Dermis blood vessel endothelial cell (primary cell): ENCODE measurements around the gene BCL2. TPM values are rescaled to one million over a fixed set of nuclear protein-coding genes. Genes with fewer than 3 reads are reported as not detected.

Source experiments
- DNase-seq: peaks from one replicate; pipeline ENCODE4 v3.0.0; 2010
- total RNA-seq: library from RNA; depleted of rRNA; stranded (reverse); fragments of >200 nt; gene quantifications from 2 replicates; pipeline ENCODE4 v1.2.3, GENCODE V29; 2014

BCL2 gene
- total RNA-seq, 1 donor from 2014 or later, result 1.4 TPM

DNA sequence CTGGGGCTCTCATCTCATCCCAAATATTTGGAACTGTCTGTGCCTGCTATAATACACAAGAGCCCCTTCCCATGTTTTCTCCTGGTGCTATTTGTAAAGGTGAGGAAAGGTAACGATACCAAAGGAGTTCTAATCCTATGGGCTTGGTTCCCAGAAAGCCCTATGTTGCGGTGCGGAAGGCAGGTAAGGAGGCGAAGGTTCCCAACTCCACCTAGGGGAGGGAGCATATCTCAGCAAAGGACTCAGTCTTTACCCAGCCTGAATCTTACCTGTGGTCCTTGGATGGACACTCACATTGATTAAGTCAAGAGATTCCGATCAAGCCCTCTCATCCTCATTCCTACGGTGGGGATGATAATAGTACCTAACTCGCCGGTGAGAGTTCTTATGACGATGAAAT, 140.1 kb downstream of the BCL2 start:
- DNase-seq, result no peak

DNA sequence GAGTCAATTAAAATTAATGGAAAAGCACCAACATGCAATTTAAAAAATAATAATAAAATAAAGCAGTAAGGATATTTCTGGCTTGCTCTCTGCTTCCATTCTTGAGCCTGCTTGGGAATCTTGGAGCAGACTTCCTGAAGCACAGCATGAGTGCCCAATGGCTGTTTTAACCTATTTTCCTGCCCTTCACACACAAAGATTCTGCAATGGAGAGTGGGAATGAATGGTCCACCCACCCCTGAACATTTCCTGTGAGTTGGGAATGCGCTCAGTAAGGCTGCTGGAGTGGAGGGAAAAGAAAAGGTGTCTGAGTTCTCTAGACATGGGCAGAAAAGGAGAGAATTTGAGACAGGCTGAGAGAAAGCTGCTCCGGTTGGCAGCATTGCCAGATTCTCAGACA, 140.6 kb downstream of the BCL2 start:
- no peak for DNase-seq

DNA sequence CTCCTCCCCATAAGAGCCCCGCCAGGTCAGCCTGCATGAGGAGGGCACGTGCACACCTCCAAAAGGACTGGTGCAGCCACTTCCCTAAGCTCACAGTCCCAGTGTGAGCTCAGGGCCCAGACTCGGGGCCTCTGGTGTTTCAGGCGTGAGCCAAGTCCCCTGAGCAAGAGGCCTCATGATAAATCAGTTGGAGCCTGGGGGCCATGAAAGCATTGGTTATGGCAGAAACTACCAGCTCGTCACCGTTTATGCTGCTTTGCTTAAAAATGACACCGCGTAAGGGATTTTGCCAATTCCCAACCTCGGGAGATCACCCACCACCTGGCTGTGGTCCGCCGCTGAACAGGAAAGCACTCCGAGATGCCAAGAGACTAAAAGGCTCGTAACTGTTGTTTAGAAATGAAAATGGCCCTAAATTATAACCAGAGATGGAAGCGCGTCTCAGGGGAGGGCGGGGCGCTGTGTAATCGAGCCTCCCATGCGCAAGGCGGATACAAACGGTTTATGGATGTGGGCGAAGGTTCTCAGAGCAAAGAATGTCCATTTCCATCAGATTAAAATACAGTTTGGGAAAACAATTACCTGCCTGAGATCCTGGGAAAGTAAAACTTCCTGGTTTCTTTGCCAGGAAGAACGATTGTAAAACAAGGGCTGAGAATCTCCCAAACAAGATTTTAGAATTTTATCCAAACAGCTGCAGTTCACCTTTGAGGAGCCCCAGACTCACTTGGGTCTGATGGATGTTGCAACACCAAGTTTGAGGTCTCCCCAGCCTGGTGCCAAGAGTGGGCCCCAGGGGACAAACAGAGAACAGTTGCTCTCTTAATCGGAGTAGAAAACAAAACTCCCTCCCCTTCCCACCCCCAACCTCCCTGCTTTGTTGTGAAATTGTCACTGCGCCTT, 141.4 kb downstream of the BCL2 start:
- DNase-seq, result no peak

DNA sequence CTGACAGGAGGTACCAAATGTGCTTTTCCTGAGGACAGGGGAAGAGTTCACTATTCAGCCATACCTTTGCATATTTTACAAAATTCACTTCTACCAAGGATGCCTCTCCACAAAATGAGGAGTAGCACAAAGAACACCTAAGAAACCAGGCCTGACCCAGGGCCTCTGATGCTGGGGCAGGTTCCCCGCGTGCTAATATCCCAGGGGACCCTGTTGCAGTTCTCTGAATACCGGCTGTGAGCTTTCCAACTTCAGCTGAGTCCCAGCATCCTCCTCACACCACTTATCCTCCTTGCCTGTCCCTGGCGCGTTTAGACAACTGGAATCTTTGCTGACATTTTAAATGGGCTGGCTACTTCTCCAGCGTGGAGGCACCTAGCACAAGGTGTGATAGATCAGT, 142.3 kb downstream of the BCL2 start:
- DNase-seq, result no peak

DNA sequence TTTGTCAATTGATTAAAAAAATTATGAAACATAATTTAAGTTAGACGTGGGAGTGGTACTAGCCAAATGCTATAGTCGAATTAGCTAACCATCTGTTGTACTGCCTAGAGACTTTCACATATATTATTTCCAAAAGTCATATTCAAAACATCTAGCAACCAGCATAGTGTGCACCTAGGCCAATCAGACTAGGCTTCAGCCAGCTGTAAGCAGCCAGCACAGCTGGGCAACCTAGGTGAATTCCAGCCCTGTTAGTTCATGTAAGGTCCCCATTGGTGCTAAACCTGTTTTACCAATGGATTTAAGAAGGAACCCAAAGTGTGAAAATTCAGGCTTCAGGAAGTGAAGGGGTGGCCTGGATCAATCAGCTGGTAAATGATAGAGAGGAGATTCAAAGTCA, 144.3 kb downstream of the BCL2 start:
- DNase-seq, result no peak

DNA sequence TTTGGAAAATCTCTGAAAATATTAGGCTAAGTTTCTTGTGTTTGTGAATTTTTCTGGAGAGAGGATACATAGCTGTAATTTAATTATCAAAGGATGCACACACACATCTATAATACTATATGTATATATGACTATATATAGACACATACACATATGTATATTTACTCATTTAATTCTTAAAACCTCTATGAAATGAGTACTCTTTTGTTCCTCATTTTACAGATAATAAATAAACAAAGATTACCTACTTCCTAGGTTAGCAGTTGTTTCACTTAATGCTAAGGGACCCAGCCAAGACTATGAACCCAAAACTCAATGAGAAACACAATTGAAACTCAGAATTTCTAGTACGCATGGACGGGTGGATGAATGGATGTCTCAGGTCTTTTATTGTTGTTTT, 145.6 kb downstream of the BCL2 start:
- no peak for DNase-seq

DNA sequence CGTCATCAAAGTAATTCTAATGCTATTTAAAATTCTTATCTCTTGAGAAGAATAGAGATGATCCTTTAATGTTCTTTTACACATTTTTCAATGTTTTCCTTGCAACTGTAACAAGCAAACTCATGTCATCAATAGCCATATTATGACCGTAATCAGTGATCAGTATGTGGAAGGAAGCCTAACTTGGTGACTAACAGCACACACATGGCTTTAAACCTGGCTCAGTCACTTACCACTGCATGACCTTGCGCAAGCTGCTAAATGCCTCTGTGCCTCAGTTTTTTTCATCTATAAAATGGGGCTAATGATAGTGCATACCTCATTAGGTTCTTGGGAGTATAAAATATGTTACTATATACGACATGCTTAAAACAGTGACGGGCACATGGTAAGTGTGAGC, 149.7 kb downstream of the BCL2 start:
- DNase-seq, result no peak

DNA sequence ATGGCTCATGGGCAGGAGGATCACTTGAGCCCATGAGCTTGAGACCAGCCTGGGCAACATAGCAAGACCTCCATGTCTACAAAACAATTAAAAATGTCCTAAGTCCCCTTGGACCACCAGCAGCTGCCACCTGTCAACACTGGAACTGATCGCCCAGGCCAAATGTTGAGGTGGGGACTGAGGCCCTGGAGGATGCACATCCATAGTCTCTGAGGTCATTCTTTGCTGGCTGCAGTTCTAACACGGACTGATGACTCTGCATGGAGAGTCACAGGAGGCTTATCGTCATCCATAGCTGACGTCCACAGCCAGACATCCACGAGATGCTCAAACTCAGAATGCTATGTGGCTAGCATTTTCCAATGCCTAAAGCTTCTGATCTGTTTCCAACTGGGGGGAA, 151.3 kb downstream of the BCL2 start:
- no peak for DNase-seq

DNA sequence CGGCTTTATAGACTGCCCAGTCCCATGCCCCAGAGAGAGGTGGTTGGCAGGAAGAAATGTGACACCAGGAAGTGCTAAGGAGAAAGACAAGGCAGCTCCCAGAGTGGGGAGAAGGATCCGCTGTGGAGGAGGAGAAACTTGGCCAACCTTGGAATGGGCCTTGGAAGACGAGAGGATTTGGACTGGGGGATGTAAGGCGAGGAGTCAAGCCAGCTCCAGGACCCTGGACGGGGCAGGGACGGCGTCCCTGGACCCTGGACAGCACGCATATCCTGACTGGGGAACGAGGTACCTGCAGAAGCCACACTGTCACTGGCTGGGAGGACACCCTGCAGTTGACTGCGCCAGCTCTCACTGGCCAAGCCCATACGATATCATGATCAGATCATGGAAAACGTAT, 153.4 kb downstream of the BCL2 start:
- DNase-seq, result no peak

DNA sequence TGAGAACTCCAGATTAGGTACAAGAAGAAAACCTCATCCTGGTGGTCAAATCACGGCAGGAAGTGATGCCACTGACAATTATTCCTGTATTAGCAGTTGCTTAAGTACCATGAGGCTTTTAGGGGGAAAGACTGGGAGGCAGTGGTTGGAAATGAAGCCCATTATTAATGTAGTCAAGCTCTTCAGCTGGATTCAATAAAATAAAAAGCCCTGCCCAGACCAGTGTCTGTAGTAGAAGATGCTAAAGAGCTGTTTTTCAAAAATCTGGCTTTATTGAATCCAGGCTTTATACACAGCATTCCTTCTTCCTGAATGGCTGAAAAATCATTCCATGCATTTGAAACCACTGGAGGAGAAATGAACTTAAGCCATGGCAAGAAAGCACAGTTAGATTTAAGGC, 155.2 kb downstream of the BCL2 start:
- DNase-seq, result no peak

DNA sequence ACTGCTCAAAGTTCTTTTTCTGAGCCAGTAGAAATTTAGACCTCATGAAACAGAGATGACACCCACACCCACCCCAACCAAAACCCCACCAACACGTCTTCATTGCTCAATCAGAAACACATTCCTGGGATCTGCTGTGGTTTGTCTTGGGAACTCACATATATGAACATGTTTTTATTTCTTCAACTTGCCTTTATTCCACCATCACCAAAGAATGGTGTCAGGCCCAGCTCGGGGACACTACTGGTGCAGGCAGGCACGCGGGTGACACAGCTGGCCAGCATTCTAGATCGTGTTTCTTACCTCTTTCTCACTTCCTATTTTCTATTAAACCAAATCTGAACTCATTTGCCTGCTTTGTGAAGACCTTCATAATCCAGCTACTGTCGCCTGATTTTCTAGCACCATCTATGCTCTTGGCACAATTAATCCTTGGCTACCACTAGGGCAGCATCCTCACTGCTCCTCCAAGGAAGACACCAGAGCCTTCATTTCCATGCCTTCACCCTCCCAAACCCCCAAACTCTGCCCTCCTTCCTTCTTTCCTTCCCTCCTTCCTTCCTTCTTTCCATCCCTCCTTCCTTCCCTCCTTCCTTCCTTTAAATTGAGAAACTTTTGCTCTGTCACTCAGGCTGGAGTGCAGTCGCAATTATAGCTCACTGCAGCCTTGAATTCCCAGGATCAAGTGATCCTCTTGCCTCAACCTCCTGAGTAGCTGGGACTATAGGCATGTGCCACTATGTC, 157.1 kb downstream of the BCL2 start:
- DNase-seq, result no peak

DNA sequence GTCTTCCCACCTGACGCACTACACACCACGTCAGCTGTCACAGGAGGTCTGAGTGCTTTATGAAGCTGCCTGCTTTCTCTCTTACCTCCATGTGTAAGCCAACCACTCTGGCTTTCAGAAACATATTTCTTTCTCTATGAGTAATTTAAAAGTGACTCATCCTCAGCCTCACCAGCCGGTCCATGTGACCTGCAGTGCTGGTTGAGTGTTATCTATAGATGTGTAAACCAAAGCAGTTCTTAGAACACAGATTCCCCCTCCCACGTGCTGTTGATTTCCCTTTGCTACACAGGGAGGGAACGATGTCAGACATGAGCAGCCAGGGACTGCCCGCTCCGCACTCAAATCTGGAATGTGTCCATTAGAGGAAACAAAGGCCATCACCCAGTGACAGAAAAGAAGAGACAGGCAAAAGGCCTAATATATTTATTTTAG, 157.8 kb downstream of the BCL2 start:
- peak; percentile 59 for DNase-seq

DNA sequence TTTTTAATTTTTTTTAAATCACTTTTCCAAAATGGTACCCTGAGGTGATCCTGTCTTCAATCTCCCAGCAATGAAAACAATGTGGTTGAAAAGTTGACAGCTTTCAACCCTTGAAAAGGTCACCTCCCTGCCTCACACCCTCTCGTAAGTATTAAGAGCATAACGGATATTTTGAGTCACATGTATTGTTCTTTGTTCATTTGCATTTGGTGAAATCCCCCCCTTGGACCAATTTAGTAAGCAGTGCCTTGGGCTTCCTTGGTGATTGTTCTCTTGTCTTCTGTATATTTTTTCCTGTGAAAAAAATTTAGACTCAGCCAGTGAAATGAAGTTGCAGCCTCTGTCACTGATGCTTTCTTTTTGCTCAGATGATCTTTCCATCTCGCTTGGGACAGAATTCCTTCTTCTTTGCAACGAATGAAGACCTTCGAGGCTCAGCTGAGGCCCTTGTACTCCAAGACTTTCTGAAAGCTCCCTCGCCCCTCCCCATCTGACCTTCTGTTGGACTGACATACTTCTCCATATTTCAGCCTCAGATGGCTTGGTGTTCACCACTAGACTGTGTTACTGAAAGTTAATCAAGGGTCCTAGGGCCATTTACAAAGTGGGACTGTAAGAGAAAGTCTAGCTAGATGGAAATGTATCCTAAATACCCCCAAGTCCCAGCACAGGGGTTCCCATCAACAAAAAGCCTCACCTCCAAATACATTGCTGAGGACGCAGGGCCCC, 158.4 kb downstream of the BCL2 start:
- peak; percentile 21 for DNase-seq

DNA sequence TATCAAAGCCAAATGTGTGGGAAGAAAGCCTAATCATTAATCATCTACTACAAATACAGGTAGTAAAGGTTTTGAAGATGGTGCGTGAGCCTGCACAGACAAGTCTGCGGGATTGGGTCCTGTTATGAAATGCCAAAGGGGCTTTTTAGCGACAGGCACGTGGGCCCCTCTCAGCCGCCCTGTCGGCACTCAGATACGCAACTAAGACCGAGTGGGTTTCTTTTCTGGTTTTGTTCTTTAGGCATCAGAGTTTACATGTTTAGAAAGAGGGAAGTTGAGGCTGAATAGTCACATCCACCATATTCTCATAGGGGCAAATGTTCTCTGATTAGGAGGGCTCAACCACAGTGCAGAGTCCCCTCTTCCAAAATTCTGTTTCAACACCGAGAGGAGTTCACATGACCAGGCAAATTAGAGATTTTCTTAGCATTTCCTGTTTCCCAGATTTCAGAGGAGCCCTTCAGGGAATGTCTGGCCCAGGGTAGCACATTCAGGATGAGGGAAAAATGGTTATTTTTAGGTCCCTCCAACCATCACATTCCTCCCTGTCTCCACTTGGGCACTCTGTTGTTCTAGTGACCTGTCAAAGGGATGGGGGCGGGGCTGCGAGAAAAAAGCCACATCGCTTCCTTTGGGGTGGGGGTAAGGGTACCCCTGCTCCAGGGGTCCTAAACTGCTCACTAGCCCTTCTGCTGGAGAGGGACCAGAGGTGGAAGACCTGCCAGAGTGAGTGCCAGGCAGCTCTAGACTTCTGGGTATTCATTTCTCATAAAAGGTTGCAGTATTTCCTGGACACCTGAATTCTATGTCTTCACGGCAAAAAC, 159.2 kb downstream of the BCL2 start:
- no peak for DNase-seq

DNA sequence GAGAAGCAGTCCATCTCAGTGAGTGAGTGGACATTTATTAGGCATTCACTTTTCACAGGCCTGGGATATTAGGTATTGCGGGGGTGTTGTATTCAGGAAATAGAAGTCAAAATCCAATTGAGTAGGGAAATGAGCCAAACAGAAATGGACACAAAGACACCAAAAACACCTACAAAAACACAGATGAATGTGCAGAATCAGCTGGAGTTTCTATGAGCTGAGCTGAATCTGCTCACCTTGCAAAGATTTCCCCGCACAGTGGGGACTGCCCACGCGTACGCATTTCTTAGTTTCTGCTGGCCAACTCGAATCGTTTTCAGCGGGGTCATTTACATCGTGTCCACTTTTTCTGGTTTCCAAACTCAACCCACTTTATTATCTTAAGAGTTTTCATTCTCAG, 160.0 kb downstream of the BCL2 start:
- DNase-seq, result no peak

DNA sequence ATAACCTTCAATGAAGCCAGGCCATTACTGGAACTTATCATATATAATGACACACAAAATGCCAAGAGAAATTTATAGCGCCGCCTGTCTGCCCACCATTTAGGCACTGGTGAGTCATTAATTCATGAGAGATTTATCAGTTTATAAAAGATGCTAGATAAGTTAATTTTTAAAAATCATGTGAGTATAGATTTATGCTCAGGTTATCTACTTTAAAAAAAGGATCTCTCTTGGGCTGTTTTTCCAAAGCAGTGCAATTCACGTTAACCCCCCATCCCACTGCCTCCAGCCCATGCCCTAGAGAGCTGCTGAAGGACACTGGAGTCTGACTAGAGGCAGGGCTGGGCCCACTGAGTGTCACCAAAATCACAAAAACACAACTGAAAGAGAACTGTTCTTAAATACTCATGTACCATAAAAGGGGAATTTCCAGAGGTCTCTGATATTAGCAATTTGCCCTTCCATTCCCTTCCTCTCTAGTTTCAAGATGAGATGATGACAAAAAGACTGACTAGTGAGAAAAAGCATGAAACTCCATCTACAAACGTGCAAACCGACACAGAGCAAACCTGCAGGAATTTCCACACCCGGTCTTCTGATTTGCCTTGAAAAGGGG, 160.8 kb downstream of the BCL2 start:
- DNase-seq, result no peak

DNA sequence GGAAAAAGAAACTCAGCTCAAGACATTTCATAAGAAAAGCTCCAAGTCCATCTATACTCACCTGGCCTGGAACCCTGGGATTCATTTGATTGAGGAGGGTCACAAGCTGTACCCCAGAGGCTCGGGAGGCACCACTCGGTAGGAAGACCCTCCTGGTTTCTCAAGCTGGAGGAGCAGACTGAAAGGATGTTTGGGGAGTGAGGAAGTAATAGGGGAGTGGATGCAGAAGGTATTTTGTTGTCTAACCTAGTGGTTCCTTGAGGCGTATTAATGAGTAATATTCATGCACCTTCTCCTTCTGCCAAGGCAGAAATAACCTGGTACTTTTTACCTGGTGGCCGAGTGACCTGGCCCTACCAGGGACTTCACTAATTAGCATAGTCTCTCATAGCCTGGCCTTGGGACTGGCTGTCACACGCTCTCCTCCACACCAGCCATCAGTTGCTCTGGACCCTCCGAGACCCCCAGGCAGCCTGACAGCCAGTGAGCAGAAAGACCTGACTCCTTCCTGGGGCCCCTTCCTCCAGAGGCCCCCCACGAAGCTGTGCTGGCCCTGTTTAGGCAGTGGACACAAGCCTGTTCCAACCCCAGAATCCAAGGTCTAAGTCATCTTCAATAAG, 161.4 kb downstream of the BCL2 start:
- DNase-seq, result no peak

DNA sequence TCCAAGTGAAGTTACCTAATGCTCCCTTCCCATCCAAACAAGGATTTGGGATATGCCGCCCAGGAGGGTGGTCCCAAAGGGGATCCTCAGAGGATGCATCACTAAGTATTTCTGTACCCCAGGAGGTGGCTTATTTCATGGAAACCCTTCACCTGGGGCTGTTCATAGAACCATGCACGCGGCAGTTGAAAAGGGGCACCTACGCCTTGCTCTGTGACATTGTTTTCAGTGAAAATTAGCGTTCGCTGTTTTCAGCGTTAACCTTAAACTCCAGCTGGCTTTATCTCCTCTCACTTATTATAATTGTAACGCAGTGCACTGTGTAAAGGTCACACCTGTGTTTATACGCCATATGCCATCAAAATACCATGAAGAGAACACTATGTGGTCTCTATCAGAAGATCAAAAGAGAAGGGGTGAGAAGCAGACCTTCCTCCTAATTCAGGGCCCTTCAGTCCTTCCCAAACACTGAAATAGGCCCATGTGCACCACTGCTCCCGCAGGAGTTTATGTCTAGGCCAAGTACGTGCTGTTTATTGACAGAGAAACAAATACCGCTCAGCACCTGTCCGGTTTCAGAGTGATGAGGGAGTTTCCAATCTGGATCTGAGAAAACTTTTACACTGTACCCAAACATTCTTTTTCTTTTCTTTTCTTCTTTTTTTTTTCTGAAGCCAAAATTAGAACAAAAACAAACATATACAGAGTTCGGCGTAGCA, 162.1 kb downstream of the BCL2 start:
- no peak for DNase-seq

DNA sequence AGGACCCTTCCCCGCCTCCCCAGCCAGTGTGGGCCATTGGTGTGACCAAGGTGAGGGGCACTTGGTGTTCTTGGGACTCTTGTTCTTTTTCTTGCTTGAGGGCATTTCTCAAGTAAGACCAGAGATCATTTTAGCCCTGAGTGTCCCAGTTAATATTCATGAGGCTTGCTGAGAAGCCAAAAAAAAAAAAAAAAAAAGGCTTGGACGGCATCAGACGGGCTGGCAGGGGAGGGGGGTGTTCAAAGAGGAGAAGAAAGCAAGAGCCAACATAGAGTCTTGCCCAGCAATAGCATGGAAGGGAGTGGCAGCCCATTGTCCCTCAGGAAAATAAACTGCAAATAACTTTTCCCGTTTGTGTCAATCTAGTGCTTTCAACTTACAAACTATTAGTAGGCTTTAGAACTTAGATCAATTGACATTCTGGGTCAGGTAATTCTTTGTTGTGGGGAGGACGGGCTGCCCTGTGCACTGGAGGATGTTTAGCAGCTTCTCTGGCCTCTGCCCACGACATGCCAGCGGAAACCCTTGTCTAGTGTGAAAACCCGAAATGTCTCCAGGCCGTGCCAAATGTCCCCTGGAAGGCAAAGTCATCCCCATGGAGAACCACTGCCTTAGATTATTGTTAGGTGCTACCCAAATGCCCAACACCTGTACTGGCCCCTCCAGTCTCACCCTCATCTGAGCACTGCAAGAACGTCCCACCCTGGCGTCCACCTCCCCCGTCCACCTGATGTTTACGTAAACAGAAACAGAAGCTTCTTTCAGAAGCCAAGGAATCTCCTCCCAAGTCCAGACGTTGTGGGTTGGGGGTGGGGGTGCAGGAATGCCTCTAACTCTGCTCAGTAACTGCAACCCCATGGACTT, 163.4 kb downstream of the BCL2 start:
- no peak for DNase-seq
